HL-60 (cell line): ENCODE measurements around the gene BEND6.

Experiments used
- CTCF ChIP-seq: IDR thresholded peaks from one replicate; pipeline ENCODE4 v1.5.1; 2011; ENCODE audit warnings: low read length, control low read depth, inconsistent platforms; ENCODE audit not compliant: insufficient read depth
- GABPA ChIP-seq: IDR thresholded peaks from 2 replicates; pipeline ENCODE4 v1.6.1; 2012; ENCODE audit warnings: low read depth
- POLR2AphosphoS5 ChIP-seq: IDR thresholded peaks from 2 replicates; pipeline ENCODE4 v1.6.1; 2012; ENCODE audit warnings: low read depth
- SPI1 ChIP-seq: IDR thresholded peaks from 2 replicates; pipeline ENCODE4 v1.6.1; 2012; ENCODE audit warnings: low read depth, mild to moderate bottlenecking, borderline replicate concordance
- TF ChIP-seq, protein P1 (sequence below): IDR thresholded peaks from 2 replicates; pipeline ENCODE4 v1.6.1; 2012; ENCODE audit warnings: low read depth; ENCODE audit not compliant: insufficient replicate concordance

GRCh38 chr6:57072108-57072507 lies 117.2 kb downstream of the BEND6 start:
- no peak for TF ChIP-seq CTCF
- no peak for TF ChIP-seq POLR2AphosphoS5
- TF ChIP-seq GABPA: no peak
- TF ChIP-seq, protein P1, sequence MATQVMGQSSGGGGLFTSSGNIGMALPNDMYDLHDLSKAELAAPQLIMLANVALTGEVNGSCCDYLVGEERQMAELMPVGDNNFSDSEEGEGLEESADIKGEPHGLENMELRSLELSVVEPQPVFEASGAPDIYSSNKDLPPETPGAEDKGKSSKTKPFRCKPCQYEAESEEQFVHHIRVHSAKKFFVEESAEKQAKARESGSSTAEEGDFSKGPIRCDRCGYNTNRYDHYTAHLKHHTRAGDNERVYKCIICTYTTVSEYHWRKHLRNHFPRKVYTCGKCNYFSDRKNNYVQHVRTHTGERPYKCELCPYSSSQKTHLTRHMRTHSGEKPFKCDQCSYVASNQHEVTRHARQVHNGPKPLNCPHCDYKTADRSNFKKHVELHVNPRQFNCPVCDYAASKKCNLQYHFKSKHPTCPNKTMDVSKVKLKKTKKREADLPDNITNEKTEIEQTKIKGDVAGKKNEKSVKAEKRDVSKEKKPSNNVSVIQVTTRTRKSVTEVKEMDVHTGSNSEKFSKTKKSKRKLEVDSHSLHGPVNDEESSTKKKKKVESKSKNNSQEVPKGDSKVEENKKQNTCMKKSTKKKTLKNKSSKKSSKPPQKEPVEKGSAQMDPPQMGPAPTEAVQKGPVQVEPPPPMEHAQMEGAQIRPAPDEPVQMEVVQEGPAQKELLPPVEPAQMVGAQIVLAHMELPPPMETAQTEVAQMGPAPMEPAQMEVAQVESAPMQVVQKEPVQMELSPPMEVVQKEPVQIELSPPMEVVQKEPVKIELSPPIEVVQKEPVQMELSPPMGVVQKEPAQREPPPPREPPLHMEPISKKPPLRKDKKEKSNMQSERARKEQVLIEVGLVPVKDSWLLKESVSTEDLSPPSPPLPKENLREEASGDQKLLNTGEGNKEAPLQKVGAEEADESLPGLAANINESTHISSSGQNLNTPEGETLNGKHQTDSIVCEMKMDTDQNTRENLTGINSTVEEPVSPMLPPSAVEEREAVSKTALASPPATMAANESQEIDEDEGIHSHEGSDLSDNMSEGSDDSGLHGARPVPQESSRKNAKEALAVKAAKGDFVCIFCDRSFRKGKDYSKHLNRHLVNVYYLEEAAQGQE: no peak
- no peak for TF ChIP-seq SPI1
